Measurements from ENCODE around the gene RAB27A.

Gene RAB27A

GRCh38 chr15:55241891-55242290 lies 47.7 kb downstream of the RAB27A start:
- H3K4me3 ChIP-seq (ENCODE audit: control insufficient read depth, low read depth, low read length), result no peak overlapping the region
- no peak for DNase-seq (ENCODE audit: low read depth)
- TF ChIP-seq CTCF (IDR thresholded peaks at IDR 0.05; ENCODE audit: control insufficient read depth, insufficient read depth, low read depth, low read length, missing control alignments), result no peak

- DNase-seq (ENCODE audit: low read depth), result no peak
- H3K4me3 ChIP-seq (ENCODE audit: control insufficient read depth, low read depth, low read length), result no peak overlapping the region
- no peak for TF ChIP-seq CTCF (IDR thresholded peaks at IDR 0.05; ENCODE audit: control insufficient read depth, insufficient read depth, low read depth, low read length, missing control alignments)
These were observed 48.4 kb downstream of the RAB27A start for GRCh38 chr15:55241186-55241585.

GRCh38 chr15:55240125-55240760 lies 49.4 kb downstream of the RAB27A start:
- no peak overlapping the region for H3K4me3 ChIP-seq (ENCODE audit: control insufficient read depth, low read depth, low read length)
- DNase-seq (ENCODE audit: low read depth), result no peak
- TF ChIP-seq CTCF (IDR thresholded peaks at IDR 0.05; ENCODE audit: control insufficient read depth, insufficient read depth, low read depth, low read length, missing control alignments), result no peak

GRCh38 chr15:55239440-55240124 lies 50.0 kb downstream of the RAB27A start:
- TF ChIP-seq CTCF (IDR thresholded peaks at IDR 0.05; ENCODE audit: control insufficient read depth, insufficient read depth, low read depth, low read length, missing control alignments), result no peak
- H3K4me3 ChIP-seq (ENCODE audit: control insufficient read depth, low read depth, low read length), result no peak overlapping the region
- DNase-seq (ENCODE audit: low read depth), result no peak

- DNase-seq (ENCODE audit: low read depth), result no peak
- H3K4me3 ChIP-seq (ENCODE audit: control insufficient read depth, low read depth, low read length), result no peak overlapping the region
- TF ChIP-seq CTCF (IDR thresholded peaks at IDR 0.05; ENCODE audit: control insufficient read depth, insufficient read depth, low read depth, low read length, missing control alignments), result no peak
These were observed 50.7 kb downstream of the RAB27A start for GRCh38 chr15:55238877-55239276.

GRCh38 chr15:55237219-55238130 lies 52.1 kb downstream of the RAB27A start:
- no peak for TF ChIP-seq CTCF (IDR thresholded peaks at IDR 0.05; ENCODE audit: control insufficient read depth, insufficient read depth, low read depth, low read length, missing control alignments)
- DNase-seq (ENCODE audit: low read depth), result no peak
- no peak overlapping the region for H3K4me3 ChIP-seq (ENCODE audit: control insufficient read depth, low read depth, low read length)

Data from AG09309 (cell line).